ENCODE results near the gene LPIN1.

LPIN1 gene

GRCh38 chr2:11870584-11870983 lies 124.2 kb downstream of the LPIN1 start:
- TF ChIP-seq CTCF (IDR thresholded peaks at IDR 0.05) = no peak

GRCh38 chr2:11871421-11871820 lies 125.0 kb downstream of the LPIN1 start:
- no peak for TF ChIP-seq CTCF (IDR thresholded peaks at IDR 0.05)

DNA sequence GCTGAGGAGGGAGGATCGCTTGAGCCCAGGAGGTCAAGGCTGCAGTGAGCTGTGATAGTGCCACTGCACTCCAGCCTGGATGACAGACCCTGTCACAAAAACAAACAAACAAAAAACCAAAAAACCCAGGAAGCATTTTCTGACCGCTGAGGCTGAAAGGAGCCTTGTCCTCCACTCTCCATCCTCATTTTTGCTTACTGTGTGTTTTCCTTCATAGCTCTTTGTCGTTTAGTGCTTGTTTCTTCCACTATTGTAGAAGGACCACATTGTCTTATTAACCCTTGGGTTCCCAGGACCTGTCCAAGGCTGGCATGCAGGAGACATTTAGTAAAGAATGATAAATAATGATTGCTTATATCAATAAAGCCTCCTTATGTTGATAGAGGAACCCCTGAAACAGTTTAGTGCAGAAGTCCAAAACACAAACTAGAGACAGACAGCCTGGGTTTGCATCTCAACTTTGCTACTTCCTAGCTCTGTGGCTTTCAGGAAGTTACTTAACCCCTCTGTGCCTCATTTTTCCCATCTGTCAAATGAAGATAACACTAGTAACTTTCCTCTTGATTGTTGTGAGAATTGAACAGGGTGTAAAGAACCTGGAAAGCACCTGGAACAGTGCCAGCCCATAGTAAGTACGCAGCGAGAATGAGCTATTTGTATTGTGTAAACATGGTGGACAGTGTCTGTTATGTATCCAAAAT lies 126.0 kb downstream of the LPIN1 start:
- no peak for TF ChIP-seq CTCF (IDR thresholded peaks at IDR 0.05)

DNA sequence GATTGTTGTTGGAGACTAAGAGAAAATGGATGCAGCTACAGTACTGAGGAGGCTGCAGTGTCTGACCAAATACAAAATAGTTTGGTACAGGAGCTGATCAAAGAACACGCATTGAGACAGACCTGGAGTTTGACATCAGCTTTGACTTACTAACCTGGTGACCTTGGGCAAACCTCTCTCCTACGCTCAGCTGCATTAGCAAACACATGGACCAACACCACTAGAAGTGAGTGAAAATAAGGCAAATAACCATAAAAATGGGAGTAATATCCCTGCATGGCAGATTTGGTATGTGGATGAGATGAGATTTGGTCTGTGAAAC lies 126.5 kb downstream of the LPIN1 start:
- no peak for TF ChIP-seq CTCF (IDR thresholded peaks at IDR 0.05)

DNA sequence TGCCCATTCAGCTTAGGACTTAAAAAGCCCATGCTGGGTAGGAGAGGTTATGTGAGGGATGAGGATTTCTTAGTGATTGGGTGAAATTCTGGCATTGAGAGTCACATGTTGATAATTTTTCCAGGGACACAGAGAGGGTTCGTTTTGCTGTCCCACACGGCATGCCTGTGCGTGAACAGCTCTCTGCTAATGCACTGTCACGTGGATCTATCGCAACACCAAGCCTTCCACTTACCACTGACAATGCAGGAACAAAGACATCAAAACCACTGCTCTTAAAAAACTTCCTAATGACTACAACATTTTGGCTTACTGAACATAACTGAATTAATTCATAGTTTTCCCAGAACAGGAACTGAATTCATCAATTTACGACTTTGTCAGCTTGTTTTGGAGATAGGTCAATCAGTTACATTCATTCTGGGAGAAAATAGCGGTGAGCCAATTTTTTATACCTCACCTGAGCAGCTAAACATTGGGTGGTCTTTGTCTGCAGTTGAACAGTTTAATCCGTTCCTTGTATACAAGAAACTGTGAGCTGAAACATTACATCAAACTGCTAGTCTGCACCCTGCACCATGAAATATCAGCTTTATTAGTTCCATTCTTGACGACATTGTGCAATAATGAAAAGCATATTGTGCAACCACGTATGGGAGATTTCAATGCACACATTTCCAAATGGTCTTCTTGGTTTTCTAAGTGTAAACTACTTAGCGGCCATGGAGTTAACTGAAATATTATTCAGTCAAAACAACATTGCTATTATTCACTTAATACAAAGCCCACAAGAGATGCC lies 127.1 kb downstream of the LPIN1 start:
- no peak for TF ChIP-seq CTCF (IDR thresholded peaks at IDR 0.05)

DNA sequence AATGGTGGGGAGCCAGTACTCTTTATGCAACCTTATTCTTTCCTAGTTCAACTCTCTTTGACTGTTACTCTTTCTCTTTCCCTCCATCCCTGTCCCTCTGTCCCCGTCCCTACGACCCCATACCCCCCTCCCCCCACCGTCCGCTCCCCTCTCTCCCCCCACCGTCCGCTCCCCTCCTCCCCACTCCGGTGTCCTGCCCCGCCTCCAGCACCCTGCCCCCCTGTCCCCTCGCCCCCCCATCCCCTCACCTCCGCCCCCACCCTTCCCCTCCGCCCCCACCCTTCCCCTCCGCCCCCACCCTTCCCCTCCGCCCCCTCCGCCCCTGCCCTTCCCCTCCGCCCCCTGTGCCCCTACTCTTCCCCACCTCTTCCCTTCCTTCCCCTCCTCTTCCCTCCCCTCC lies 128.4 kb downstream of the LPIN1 start:
- TF ChIP-seq CTCF (IDR thresholded peaks at IDR 0.05) = no peak

GRCh38 chr2:11875481-11875880 lies 129.0 kb downstream of the LPIN1 start:
- TF ChIP-seq CTCF (IDR thresholded peaks at IDR 0.05) = no peak
